ENCODE results near the gene ZFX. TPM values are rescaled to one million over a fixed set of nuclear protein-coding genes. Genes with fewer than 3 reads are reported as not detected.
"Not testable (repeated sequence)": the region's sequence is repeated elsewhere in the genome, so short reads cannot be mapped to it uniquely, and the experiment has no call there.

The ZFX gene
- total RNA-seq, 1 experiment from 2014 or later, result 27.1 TPM

DNA sequence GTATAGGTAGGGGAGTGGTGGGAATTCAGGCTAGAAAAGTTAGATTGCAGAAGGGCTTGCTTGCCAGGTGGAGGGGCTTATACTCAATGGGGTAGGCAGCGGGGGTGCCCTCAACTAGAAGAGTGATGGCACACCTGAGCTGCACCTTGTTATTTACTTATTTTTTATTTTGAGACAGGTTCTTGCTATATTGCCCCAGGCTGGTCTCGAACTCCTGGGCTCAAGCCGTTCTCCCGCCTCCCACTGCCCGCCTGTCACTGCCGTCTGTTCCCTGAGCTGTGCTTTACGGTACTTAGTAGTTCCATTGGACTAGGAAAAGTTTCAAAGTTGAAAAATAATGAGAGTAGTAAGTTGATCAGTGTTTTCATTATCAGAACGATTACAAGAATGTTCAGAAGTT lies 2.0 kb downstream of the ZFX start:
- no peak for DNase-seq (ENCODE audit: low spot score)

DNA sequence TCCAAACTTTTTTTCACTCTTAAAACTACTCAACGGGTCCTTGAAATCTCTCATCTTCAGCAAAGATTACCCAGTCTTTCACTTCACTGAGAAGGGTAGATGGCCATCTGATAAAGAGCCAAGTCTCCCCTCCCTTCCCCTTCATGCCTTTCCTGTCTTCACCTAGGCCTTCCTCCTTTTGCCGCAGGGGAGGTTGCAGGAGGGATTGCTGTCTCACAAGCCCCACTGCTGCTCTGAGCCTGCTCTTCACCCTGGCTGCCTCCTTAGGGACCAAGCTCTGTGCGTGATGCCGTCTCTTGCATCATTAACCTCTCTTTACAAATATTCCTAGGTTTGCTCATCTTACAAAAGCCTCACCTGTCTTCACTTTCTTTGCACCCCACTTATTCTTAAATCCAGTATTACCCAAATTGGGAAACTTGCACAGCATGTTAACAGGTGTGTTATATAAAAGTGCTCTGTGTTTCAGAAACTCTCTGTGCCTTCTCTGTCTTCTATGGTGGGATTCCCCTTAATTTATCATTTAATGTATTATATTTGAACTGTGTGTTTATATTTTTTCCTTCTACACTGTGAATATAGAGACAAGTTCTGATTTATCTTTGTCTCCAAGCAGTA lies 3.8 kb downstream of the ZFX start:
- DNase-seq (ENCODE audit: low spot score), result no peak

DNA sequence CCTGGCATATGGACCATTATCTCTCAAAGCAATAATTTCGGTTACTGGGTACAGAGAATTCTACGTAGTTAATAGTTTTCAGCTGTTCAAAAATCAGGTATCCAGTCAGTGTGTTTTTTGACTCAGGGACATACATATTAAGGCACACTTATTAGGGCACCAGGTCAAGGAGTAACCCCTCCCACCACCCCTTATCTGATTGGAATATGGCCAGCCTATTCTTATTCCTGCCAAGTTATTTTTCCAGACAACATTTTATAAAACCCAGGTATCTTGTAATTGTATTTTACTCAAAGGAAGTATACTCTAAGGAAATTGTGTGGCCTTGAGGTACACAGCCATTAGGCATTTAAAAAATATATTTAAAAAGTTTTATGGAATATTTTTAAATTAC lies 4.3 kb downstream of the ZFX start:
- no peak for DNase-seq (ENCODE audit: low spot score)

DNA sequence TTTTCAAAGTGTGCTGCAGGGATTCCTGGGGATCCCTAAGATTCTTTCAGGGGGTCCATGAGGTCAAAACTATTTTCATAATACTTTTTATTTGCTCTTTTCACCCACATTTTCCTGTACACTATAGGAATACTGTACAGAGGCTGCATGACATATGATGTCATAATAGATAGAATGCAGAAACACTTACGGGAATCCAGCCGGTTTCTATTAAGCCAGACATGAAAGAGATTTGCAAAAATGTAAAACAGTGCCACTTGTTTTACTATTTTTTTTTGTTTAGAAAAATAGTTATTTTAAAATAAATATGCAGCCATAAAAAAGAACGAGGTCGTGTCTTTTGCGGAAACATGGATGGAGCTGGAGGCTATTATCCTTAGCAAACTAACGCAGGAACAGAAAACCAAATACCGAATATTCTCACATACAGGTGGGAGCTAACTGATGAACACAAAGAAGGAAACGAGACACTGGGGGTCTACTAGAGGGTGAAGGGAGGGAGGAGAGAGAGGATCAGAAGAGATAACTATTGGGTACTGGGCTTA lies 5.0 kb downstream of the ZFX start:
- no peak for DNase-seq (ENCODE audit: low spot score)

DNA sequence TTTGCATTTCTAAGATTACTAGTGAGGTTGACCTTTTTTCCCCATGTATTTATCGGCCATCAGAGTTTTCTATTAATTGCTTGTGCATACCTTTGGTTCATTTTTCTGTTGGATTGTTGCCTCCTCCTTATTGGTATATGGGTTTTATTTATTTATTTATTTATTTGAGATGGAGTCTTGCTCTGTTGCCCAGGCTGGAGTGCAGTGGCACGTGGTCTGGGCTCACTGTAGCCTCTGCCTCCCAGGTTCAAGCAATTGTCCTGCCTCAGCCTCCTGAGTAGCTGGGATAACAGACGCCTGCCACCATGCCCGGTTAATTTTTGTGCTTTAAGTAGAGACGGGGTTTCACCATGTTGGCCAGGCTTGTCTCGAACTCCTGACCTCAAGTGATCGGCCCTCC lies 6.2 kb downstream of the ZFX start:
- DNase-seq (ENCODE audit: low spot score), result not testable (repeated sequence)

DNA sequence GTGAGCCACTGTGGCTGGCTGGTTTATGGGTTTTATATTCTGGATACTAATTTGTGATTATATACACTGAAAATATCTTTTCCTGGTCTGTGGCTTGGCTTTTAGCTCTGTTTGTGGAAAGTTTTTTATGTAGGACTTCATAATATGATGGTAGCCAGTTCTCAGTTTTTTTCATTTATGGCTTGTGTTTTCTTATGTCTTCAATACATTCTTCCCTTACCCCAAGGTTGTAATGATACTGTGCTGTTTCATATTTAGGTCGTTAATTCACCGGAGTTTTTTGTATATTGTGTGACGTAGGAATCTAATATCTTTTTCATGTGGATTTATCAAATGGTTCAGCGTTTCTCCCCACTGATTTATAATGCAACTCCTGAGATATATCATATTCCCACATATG lies 6.6 kb downstream of the ZFX start:
- DNase-seq (ENCODE audit: low spot score), result no peak

DNA sequence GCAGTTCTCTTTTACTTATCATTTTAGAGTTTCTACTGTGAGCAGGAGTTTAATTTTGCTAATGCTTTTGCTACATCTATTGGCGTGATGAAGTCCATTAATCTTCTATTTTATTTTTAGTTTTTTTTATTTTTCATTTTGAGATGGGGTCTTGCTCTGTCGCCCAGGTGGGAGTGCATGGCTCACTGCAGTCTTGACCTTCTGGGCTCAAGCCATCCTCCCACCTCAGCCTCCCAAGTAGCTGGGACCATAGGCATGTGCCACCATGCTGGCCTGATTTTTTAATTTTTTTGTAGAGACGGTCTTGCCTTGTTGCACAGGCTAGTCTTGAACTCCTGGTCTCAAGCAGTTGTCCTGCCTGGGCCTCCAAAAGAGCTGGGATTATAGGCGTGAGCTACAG lies 9.4 kb downstream of the ZFX start:
- no peak for DNase-seq (ENCODE audit: low spot score)

DNA sequence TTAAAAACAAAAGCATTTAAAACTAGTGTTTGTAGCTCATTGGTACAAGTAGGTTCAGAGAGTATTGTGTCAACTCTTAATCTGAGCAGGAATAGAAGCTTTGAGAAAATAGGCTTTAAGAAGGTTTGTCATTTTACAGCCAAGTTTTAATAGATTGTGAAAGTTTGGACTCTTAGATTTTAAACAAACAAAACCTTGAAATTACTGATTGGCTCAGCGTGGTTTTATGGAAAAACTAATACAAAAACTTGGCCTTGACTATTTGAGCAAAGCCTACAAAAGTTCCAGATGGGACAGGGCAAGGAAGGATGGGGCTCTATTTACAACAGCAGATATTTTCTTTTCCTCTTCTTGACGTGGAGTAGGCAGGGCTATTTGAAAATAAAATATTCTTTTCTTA lies 16.5 kb downstream of the ZFX start:
- no peak for DNase-seq (ENCODE audit: low spot score)

DNA sequence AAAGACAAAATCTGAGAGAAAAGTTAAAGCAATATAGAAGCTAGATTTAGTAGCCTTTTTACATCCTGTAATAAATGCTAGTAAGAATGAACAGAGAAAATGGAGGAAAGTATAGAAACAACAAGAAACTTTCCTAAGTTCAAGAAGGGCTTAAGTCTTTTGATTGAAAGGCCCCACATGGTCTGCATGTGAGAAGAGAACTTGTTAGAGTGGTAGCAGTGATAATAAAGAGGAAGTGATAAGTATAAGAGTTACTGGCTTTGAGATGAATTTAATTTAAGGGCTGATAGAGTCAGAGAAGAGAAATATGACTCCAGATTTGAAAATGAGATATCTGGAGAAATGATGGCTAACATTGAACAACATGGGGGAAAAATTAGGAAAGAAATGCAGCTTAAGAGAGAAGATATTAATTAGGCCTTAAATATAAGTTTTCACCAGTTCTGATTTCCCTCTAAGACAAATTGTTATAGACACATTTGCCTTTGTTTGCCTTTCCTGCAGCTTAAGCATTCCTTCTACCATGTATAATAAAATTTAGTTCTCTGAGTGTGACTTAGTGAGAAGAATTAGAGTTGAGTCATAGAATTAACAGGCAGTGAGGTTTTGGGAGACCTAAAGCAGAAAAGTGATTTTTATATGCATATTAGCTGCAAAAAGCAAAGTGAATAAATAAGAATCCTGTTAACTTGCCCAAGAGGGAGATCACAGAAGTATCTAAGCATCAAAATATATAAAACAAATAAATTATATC lies 18.4 kb downstream of the ZFX start:
- no peak for DNase-seq (ENCODE audit: low spot score)

DNA sequence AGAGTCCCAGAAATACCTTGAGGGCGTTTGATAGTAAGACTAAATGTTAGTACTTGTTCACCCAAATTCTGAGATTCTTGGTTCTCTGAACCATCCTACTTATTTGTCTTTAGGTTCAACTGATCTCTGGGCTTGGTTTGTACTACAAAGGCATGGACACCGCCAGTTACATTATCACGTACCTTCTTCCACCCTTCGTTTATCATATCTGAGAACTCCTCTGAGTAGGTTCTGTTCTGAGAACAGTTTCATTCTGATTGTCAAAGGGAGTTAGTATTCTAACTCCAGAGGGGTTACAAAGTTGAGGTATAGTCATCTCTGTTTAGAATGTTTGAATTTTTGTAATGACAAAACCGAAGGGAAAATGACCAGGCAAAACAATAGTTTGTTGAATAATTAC lies 19.3 kb downstream of the ZFX start:
- DNase-seq (ENCODE audit: low spot score), result no peak

DNA sequence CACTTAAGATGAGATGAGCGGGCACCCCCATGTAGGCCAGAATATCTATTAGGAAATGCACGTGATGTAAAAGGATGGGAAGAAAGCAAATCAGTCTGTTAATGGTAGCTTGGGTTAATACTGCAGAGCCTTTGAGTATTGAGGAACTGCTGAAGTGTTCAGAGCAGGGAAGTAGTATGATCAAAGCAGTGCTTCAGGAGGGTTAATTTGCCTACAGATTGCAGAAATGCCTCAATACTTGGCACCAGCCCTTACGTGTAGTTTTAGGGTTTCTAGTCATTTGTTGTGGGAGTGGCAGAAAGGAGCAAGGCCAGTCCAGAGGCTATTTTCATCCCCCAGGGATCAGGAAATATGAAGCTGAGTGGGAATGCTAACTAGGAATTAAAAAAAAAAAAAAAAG lies 19.7 kb downstream of the ZFX start:
- no peak for DNase-seq (ENCODE audit: low spot score)

DNA sequence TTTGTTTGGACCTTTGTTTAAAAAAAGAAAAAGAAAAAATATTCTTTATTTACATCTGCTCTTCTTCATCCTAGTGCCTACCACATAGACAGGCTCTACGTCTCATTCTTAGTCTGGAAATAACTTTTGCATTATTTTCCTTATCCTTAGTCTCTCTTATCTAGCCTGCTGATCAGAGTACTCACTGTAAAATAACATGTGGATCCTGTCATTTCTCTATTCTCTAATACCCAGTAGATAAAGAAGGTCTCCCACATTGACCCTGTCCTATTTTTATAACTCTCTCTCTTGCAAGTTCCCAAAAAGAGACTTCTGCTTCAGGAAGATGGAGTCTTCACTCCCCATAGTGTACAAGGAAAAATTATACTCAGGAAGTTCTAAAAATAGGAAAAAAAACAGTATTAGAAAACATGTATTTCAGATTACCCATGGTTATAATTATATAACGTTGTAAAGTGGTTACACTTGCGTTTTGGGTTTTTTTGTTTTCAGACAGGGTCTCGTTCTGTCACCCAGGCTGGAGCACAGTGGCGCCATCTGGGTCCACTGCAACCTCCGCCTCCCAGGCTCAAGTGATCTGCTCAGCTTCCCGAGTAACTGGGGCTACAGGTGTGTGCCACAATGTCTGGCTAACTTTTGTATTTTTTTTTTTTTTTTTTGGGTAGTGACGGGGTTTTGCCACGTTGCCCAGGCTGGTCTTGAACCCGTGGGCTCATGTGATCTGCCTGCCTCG lies 23.8 kb downstream of the ZFX start:
- no peak for DNase-seq (ENCODE audit: low spot score)

DNA sequence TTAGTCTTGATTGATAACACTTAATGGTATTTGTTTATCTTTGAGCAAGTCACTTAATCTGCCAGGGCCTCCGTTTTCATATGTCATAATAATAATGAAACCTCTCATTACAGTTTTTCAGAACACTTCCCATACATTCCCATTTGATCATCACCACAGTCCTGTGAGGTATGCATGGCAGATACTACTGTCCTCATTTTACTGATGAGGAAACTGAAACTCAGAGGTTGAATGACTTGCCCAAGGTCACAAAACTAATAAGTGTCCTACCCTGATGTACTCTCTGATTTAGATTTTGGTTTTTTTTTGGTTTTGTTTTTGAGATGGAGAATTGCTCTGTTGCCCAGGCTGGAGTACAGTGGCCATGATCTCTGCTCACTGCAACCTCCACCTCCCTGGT lies 25.7 kb downstream of the ZFX start:
- no peak for DNase-seq (ENCODE audit: low spot score)

DNA sequence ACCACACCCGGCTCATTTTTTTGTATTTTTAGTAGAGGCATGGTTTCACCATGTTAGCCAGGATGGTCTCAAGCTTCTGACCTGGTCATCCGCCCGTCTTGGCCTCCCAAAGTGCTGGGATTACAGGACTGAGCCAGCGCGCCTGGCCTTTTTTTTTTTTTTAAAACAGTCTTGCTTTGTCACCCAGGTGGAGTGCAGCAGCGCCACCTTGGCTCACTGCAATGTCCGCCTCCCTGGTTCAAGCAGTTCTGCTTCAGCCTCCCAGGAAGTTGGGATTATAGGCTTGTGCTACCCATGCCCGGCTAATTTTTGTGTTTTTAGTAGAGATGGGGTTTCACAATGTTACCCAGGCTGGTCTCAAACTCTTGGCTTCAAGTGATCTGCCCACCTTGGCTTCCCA lies 28.9 kb downstream of the ZFX start:
- no peak for DNase-seq (ENCODE audit: low spot score)

DNA sequence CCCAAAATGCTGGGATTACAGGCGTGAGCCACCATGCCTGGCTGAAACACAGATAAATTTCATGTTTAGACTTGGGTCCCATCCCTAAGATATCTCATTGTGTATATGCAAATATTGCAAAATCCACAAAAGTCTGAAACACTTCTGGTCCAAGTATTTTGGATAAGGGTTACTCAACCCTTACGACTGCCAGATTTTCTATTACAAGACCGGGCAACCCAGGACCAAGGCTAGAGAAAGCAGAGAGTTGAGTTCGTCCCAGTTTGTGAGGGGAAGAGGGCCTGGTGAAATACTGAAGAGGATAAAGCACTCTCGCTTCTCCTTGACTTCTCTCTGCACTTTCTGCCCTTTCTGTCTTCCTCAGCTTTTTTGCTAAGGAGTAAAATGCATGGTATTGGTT lies 34.5 kb downstream of the ZFX start:
- DNase-seq (ENCODE audit: low spot score), result no peak

DNA sequence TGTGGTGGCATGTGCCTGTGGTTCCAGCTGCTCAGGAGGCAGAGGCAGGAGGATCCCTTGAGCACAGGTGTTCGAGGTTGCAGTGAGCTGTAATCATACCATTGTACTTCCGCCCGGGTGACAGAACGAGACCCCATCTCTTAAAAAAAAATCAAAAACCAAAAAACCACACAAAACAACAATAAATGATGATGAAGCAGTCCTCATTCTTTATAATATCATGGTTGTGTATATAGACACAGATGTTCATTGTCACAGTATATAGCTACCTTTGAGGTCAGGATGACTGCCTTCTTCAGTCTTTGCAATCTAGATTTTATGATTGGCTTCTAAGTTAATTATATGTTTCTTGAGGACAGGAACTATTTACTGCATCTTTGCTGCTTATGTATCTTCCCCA lies 37.0 kb downstream of the ZFX start:
- DNase-seq (ENCODE audit: low spot score), result no peak

DNA sequence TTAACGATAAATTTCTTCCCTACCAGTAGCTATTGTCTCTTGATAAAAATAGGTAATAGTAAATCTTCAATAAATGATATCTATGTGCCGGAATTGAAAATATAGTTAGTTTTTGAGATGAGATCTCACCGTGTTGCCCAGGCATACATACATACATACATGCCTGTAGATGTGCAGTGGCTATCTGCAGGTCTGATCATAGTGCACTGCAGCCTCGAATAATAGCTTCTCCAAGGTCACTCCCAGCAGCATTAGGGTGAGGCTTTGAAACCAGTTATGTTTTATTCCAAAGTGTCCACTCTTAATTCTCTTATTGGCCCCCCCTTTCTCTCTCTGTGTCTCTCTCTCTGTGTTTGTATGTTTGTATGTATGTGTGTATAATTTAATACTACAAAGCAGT lies 37.5 kb downstream of the ZFX start:
- DNase-seq (ENCODE audit: low spot score), result no peak

DNA sequence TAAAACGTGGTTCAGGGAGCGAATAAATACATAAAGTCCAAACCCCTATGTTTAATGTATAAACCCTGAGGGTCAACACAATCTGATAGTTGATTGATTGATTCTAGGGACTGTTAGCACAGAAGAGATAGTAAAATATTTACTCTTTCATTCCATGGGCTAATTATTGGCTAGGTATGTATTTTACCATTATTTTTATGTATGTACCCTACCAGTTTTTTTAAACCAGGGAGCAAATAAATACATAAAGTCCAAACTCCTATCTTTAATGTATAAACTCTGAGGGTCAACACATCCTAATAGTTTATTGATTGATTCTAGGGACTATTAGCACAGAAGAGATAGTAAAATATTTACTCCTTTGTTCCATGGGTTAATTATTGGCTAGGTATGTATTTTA lies 40.0 kb downstream of the ZFX start:
- DNase-seq (ENCODE audit: low spot score), result no peak

DNA sequence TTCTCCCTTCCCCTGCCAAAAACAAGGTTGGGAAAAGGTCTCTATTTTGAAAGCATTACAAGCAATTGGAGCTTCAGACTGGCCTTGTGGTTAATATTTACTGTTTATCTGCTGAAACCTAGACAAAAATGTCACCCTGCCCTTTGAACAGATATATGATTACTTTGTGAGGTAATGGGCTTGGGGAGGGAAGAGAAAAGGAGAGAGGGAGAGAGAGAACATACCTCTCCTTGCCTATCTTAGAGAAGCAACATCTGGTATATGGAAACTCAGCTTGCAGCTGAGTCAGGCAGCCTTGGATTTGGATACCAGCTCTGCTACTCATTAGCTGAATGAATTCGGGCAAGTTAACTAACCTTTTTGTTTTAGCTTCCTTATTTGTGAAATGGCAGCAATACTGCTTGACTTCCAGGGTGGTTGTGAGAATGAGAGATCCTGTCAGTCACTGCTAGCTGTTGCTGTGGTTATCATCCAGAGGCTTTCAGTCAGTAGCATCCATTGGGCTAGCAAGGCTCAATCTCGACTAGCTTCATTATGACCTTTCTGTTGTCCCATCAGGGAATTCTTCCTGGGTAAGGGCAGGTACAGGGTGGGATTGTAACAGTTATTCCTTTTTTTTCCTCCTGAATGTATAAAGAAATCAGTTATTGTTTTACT lies 41.1 kb downstream of the ZFX start:
- DNase-seq (ENCODE audit: low spot score), result no peak

DNA sequence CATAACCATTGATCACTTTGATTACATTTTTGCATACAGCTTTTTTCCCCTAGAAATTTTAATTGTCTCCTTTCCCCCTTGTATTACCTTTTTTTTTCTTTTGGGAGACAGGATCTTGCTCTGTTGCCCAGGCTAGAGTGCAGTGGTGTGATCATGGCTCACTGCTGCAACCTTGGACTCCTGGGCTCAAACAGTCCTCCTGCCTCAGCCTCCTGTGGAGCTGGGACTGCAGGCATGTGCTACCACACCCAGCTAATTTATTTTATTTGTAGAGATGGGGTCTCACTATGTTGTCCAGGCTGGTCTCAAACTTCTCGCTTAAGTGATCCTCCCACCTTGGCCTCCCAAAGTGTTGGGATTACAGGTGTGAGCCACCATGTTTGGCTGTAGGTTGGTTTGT lies 47.0 kb downstream of the ZFX start:
- DNase-seq (ENCODE audit: low spot score), result no peak

DNA sequence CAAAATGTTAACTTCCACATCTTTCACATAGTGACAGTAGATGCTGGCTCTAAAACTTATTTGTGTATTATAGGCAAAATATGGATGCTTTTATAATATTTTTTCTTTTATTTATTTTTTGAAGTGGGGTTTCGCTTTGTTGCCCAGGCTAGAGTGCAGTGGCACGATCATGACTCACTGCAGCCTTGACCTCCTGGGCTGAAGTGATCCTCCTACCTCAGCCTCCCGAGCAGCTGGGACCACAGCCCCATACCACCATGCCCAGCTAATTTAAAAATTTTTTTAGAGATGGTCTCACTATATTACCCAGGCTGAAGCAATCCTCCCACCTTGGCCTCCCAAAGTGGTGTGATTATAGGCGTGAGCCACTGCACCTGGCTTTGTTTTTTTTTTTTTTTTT lies 48.6 kb downstream of the ZFX start:
- no peak for DNase-seq (ENCODE audit: low spot score)

DNA sequence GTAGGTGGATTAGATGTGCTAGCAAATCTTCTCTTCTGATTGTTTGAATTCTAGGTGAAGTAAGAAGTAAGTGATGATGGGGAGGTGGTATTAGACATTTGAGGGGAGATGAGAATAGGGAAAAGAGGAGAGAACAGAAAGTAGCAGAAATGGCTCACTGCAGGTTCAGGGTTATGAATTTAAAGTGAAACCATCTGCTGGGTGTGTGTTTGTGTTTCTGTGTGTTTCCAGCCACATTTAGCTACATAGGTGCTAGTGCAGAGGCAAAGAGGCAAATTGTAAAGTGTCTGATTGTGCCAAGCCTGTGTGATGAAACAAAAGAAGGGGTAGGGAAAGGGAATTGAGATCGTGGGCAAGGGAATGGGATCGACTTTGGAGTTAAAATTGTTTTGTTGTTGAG lies 50.6 kb downstream of the ZFX start:
- no peak for DNase-seq (ENCODE audit: low spot score)
